ENCODE measurements around the gene KDM1A. TPM values are rescaled to one million over a fixed set of nuclear protein-coding genes. Genes with fewer than 3 reads are reported as not detected.

The KDM1A gene
- total and polyA plus RNA-seq, 9 of the 15 experiments (the other 6 are each of a cell fraction or from before 2014, with no cell fraction given) = 59.2 to 181 (median 168) TPM

DNA sequence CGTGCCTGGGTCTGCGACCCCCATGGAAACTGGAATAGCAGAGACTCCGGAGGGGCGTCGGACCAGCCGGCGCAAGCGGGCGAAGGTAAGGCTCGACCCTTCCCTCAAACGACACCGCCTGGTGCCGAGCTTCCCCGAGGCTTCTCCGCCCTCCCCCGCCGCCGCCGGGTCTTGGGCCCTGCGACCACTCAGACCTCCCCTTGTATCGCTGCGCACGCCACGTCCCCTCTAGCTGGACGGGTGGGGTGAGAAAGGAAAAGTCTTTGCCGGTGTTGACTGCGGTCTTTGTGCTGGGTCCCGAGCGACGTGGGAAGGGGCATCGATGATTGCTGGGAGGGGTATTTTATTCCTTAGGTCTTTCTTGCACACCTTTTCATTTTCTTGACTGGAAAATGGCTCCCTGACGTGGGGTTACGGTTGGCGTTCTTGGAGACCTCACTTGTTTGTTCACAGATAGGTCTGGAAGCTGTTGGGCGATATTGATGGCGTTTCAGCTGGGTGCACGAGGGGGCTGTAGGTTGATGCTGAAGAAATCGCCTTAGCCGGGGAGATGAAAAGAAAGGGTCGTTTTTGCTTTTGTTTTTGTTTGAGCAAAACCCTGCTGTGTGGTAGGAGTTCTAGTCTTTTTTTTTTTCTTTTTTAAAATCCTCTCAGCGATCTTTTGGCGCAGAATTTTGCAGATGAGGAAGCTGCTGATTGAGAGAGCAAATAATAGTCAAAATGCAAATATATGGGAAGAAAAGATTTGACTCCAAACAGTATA lies 776 bp downstream of the KDM1A start (continued):
- TF ChIP-seq AFF1 (IDR thresholded peaks at IDR 0.05; ENCODE audit: low read depth in 1 of 2, partially characterized antibody in 2 of 2) (peak; percentile 20 to 26), HEY1 (CRISPR knock-in tag; IDR thresholded peaks at IDR 0.05; ENCODE audit: borderline replicate concordance) (no peak), ZBTB2 (IDR thresholded peaks at IDR 0.05) (peak; percentile 25; the same call in 1 of the 2 replicates), ZNF384 (IDR thresholded peaks at IDR 0.05; ENCODE audit: low read depth, low read length) (no peak), MCM3 (IDR thresholded peaks at IDR 0.05) (no peak), ELF2 (CRISPR knock-in tag; IDR thresholded peaks at IDR 0.05) (no peak), NCOR1 (IDR thresholded peaks at IDR 0.05) (no peak), MCM7 (IDR thresholded peaks at IDR 0.05) (no peak), MTF1 (CRISPR knock-in tag; IDR thresholded peaks at IDR 0.05; ENCODE audit: borderline replicate concordance) (no peak), KAT8 (IDR thresholded peaks at IDR 0.05; ENCODE audit: low read depth) (no peak), DEAF1 (CRISPR knock-in tag; IDR thresholded peaks at IDR 0.05) (no peak), BMI1 (IDR thresholded peaks at IDR 0.05; ENCODE audit: low read length) (no peak), TEAD2 (tag; IDR thresholded peaks at IDR 0.05) (no peak), ZNF707 (CRISPR knock-in tag; conservative IDR thresholded peaks at IDR 0.05) (no peak), XRCC3 (IDR thresholded peaks at IDR 0.05) (no peak), DDX20 (tag; IDR thresholded peaks at IDR 0.05; ENCODE audit: low read depth) (no peak)
- TF ChIP-seq, protein P1, sequence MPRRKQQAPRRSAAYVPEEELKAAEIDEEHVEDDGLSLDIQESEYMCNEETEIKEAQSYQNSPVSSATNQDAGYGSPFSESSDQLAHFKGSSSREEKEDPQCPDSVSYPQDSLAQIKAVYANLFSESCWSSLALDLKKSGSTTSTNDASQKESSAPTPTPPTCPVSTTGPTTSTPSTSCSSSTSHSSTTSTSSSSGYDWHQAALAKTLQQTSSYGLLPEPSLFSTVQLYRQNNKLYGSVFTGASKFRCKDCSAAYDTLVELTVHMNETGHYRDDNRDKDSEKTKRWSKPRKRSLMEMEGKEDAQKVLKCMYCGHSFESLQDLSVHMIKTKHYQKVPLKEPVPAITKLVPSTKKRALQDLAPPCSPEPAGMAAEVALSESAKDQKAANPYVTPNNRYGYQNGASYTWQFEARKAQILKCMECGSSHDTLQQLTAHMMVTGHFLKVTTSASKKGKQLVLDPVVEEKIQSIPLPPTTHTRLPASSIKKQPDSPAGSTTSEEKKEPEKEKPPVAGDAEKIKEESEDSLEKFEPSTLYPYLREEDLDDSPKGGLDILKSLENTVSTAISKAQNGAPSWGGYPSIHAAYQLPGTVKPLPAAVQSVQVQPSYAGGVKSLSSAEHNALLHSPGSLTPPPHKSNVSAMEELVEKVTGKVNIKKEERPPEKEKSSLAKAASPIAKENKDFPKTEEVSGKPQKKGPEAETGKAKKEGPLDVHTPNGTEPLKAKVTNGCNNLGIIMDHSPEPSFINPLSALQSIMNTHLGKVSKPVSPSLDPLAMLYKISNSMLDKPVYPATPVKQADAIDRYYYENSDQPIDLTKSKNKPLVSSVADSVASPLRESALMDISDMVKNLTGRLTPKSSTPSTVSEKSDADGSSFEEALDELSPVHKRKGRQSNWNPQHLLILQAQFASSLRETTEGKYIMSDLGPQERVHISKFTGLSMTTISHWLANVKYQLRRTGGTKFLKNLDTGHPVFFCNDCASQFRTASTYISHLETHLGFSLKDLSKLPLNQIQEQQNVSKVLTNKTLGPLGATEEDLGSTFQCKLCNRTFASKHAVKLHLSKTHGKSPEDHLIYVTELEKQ (CRISPR knock-in tag; IDR thresholded peaks at IDR 0.05) = no peak

Measured in K562 (cell line).